ENCODE data around the gene KCNG3. TPM values are rescaled to one million over a fixed set of nuclear protein-coding genes. Genes with fewer than 3 reads are reported as not detected.
A peak's percentile ranks its signal among the peaks of the same experiment; 100 is the strongest.

Gene KCNG3
- total and polyA plus RNA-seq, 2 of the 13 experiments (the other 11 are each of a cell fraction or from before 2014, with no cell fraction given), result 2.8 to 4.8 TPM

GRCh38 chr2:42414648-42415047, 79.1 kb downstream of the KCNG3 start:
- CTCF ChIA-PET (ENCODE audit: low intra/inter-chr PET ratio, low total read pairs), result no interaction called here
- DNase-seq (ENCODE audit: low spot score) (no peak), ATAC-seq (no peak), FAIRE-seq (no peak)
- Histone ChIP-seq H3K4me3 (replicated peaks in 1 of 3; ENCODE audit: insufficient read depth in 1 of 3, low read depth in 2 of 3, low read length in 3 of 3) (no peak overlapping the region), H3K4me2 (ENCODE audit: low read depth, low read length) (no peak overlapping the region), H3K9ac (ENCODE audit: insufficient read depth, low read depth, low read length) (no peak overlapping the region), H3K27me3 (ENCODE audit: control insufficient read depth in 1 of 2, insufficient read depth in 2 of 2, low read length in 2 of 2) (no peaks in the 10 kb centered on the region), H3K36me3 (replicated peaks in 1 of 2; ENCODE audit: control insufficient read depth in 1 of 2, insufficient read depth in 2 of 2, low read length in 2 of 2) (peaks cover 0 to 3% of the 10 kb centered on the region in 2 experiments; a peak in 2 of 5 replicates), H3K4me1 (ENCODE audit: insufficient read depth, low read length) (no peaks in the 10 kb centered on the region), H2AFZ (ENCODE audit: low read length) (no peak overlapping the region), H4K20me1 (ENCODE audit: insufficient read depth, low read length) (no peaks in the 10 kb centered on the region), H3K79me2 (ENCODE audit: insufficient read depth, low read length) (no peaks in the 10 kb centered on the region), H3K9me3 (ENCODE audit: low read length) (peaks cover 25% of the 10 kb centered on the region), H3K27ac (ENCODE audit: extremely low read length, insufficient read depth, low read length) (no peak overlapping the region)
- intact Hi-C loops (cut with micrococcal nuclease; ENCODE audit: unreplicated experiment) (no loop called here), in situ Hi-C loops (cut with HindIII; ENCODE audit: extremely low pct_ligation_motif_present, low pct_unique_long_range_greater_than_20kb) (no loop called here)
- TF ChIP-seq, protein P1, sequence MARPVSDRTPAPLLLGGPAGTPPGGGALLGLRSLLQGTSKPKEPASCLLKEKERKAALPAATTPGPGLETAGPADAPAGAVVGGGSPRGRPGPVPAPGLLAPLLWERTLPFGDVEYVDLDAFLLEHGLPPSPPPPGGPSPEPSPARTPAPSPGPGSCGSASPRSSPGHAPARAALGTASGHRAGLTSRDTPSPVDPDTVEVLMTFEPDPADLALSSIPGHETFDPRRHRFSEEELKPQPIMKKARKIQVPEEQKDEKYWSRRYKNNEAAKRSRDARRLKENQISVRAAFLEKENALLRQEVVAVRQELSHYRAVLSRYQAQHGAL (CRISPR knock-in tag; IDR thresholded peaks at IDR 0.05; ENCODE audit: not compliant biosample characterization), result no peak
- TF ChIP-seq ZHX1 (CRISPR knock-in tag; IDR thresholded peaks at IDR 0.05; ENCODE audit: low read depth) (no peak), ZNF713 (CRISPR knock-in tag; IDR thresholded peaks at IDR 0.05) (no peak), CREB1 (IDR thresholded peaks at IDR 0.05) (no peak), CREB1 (CRISPR knock-in tag; IDR thresholded peaks at IDR 0.05) (0 out of 2 replicates have a peak, but pooled peaks have one; percentile 23), MED1 (CRISPR knock-in tag; IDR thresholded peaks at IDR 0.05) (no peak), HDAC6 (IDR thresholded peaks at IDR 0.05; ENCODE audit: low read depth, low read length) (no peak)
- TF ChIP-seq, protein P2, sequence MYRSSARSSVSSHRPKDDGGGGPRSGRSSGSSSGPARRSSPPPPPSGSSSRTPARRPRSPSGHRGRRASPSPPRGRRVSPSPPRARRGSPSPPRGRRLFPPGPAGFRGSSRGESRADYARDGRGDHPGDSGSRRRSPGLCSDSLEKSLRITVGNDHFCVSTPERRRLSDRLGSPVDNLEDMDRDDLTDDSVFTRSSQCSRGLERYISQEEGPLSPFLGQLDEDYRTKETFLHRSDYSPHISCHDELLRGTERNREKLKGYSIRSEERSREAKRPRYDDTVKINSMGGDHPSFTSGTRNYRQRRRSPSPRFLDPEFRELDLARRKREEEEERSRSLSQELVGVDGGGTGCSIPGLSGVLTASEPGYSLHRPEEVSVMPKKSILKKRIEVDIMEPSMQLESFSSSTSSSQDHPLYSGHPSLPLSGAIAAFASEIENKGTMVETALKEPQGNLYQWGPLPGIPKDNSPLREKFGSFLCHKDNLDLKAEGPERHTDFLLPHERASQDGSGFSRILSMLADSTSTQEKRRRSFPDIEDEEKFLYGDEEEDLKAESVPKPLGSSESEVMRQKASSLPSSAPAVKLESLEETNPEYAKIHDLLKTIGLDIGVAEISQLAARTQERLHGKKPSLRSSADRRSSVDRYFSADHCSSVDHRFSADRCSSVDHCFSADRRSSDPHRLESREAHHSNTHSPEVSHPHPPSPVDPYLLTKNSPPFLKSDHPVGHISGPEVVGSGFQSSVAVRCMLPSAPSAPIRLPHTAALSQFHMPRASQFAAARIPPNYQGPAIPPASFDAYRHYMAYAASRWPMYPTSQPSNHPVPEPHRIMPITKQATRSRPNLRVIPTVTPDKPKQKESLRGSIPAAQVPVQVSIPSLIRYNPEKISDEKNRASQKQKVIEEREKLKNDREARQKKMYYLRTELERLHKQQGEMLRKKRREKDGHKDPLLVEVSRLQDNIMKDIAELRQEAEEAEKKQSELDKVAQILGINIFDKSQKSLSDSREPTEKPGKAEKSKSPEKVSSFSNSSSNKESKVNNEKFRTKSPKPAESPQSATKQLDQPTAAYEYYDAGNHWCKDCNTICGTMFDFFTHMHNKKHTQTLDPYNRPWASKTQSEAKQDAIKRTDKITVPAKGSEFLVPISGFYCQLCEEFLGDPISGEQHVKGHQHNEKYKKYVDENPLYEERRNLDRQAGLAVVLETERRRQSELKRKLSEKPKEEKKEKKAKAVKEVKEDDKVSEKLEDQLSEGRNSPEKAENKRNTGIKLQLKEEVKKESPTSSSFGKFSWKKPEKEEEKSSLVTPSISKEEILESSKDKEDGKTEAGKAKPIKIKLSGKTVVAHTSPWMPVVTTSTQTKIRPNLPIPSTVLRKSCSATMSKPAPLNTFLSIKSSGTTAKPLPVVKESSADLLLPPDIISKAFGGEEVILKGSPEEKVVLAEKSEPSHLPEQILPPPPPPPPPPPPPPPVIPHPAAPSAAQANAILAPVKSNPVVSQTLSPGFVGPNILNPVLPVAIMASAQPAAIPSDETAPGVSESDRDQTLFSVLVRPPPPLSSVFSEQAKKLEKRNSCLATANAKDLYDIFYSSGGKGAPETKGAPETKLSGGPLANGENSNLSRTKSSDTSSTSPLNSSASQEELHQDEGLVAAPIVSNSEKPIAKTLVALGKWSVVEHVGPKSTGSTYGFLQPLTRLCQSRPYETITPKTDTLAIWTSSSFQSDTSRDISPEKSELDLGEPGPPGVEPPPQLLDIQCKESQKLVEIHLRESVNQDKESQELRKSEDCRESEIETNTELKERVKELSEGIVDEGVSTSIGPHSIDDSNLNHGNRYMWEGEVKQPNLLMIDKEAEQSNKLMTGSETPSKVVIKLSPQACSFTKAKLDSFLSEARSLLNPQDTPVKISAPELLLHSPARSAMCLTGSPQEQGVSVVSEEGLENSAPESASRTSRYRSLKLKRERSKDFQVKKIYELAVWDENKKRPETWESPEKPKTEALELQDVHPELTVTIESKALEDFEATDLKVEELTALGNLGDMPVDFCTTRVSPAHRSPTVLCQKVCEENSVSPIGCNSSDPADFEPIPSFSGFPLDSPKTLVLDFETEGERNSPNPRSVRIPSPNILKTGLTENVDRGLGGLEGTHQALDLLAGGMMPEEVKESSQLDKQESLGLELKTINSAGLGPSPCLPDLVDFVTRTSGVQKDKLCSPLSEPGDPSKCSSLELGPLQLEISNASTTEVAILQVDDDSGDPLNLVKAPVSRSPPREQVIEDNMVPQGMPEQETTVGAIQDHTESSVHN (CRISPR knock-in tag; IDR thresholded peaks at IDR 0.05), result no peak
- POLR2A ChIA-PET, result no interaction called here
- no TSS peak for BruUV-seq (replicated peaks)
